NCI-H2107 treated with DMSO at 0.1 percent for 48 hours (cell line): ENCODE results near the gene ADAM8.
"Not testable (repeated sequence)": the region's sequence is repeated elsewhere in the genome, so short reads cannot be mapped to it uniquely, and the experiment has no call there.

Experiments used
- DNase-seq: peaks from one replicate; lab custom pipeline; 2025; ENCODE audit not compliant: unreplicated experiment; lab: John Stamatoyannopoulos, UW

The ADAM8 gene

GRCh38 chr10:133269367-133269766 lies 7.3 kb downstream of the ADAM8 start:
- DNase-seq, result no peak

GRCh38 chr10:133268532-133268931 lies 8.1 kb downstream of the ADAM8 start:
- no peak for DNase-seq

- DNase-seq, result no peak
These were observed 8.8 kb downstream of the ADAM8 start for GRCh38 chr10:133267829-133268228.

- DNase-seq, result no peak
These were observed 9.4 kb downstream of the ADAM8 start for GRCh38 chr10:133267293-133267692.

- DNase-seq, result no peak
These were observed 10.4 kb downstream of the ADAM8 start for GRCh38 chr10:133266056-133266795.

- not testable (repeated sequence) for DNase-seq
These were observed 11.6 kb downstream of the ADAM8 start for GRCh38 chr10:133265052-133265451.

- no peak for DNase-seq
These were observed 12.2 kb downstream of the ADAM8 start for GRCh38 chr10:133264461-133264860.

- DNase-seq, result no peak
These were observed 13.0 kb downstream of the ADAM8 start for GRCh38 chr10:133263674-133264073.

GRCh38 chr10:133262696-133263095 lies 14.0 kb downstream of the ADAM8 start:
- DNase-seq, result peak; percentile 10

GRCh38 chr10:133261726-133262325 lies 14.8 kb downstream of the ADAM8 start:
- DNase-seq, result no peak

GRCh38 chr10:133260895-133261725 lies 15.6 kb downstream of the ADAM8 start:
- no peak for DNase-seq

- DNase-seq, result no peak
These were observed 17.1 kb downstream of the ADAM8 start for GRCh38 chr10:133259602-133259989.

GRCh38 chr10:133258818-133259601 lies 17.7 kb downstream of the ADAM8 start:
- peak; percentile 18 for DNase-seq

- peak; percentile 49 for DNase-seq
These were observed 18.4 kb downstream of the ADAM8 start for GRCh38 chr10:133258066-133258817.

GRCh38 chr10:133257489-133258065 lies 19.1 kb downstream of the ADAM8 start:
- DNase-seq, result no peak

GRCh38 chr10:133255323-133255722 lies 21.3 kb downstream of the ADAM8 start:
- DNase-seq, result no peak

- no peak for DNase-seq
These were observed 22.1 kb downstream of the ADAM8 start for GRCh38 chr10:133254421-133255120.

- no peak for DNase-seq
These were observed 23.2 kb downstream of the ADAM8 start for GRCh38 chr10:133253361-133253955.

GRCh38 chr10:133252223-133252552 lies 24.5 kb downstream of the ADAM8 start:
- DNase-seq, result no peak
